ENCODE data around the gene ZBTB37.

- TF ChIP-seq SP1 (IDR thresholded peaks at IDR 0.05) = no peak
- TF ChIP-seq PKNOX1 (IDR thresholded peaks at IDR 0.05) = no peak
- TF ChIP-seq FOXM1 (IDR thresholded peaks at IDR 0.05; ENCODE audit: borderline replicate concordance) = no peak
- no peak for TF ChIP-seq SUZ12 (IDR thresholded peaks at IDR 0.05)
- no peak for TF ChIP-seq CTBP1 (IDR thresholded peaks at IDR 0.05; ENCODE audit: borderline replicate concordance)
- TF ChIP-seq LEF1 (IDR thresholded peaks at IDR 0.05; ENCODE audit: borderline replicate concordance) = no peak
- no peak for TF ChIP-seq ZNF384 (IDR thresholded peaks at IDR 0.05)
- TF ChIP-seq FOXK2 (IDR thresholded peaks at IDR 0.05) = no peak
- TF ChIP-seq ELF4 (IDR thresholded peaks at IDR 0.05) = no peak
These were observed 21.7 kb downstream of the ZBTB37 start for GRCh38 chr1:173889885-173890284.

Measured in HEK293T (cell line).